MM.1S (cell line): ENCODE measurements around the gene ABCA13.

Experiments used
- DNase-seq: peaks from one replicate; pipeline ENCODE4 v3.0.0-alpha.2; 2015
- H2AFZ ChIP-seq: fragments of 300-600 bp; sonication (generic); 2 replicates; pipeline ENCODE4 v1.6.0; 2016; ENCODE audit warnings: antibody characterized with exemption, low read length
- H3F3A ChIP-seq: fragments of 300-600 bp; sonication (generic); 2 replicates; pipeline ENCODE4 v1.6.1; 2016; ENCODE audit warnings: mild to moderate bottlenecking, antibody characterized with exemption, low read length, moderate library complexity, mixed read lengths; ENCODE audit not compliant: insufficient read depth
- H3K27ac ChIP-seq: fragments of 300-600 bp; sonication (generic); 2 replicates; pipeline ENCODE4 v1.5.1; 2016; ENCODE audit warnings: mild to moderate bottlenecking, low read length
- H3K27me3 ChIP-seq: fragments of 300-600 bp; sonication (generic); replicated peaks from 2 replicates; pipeline ENCODE4 v1.6.0; 2016; ENCODE audit warnings: low read length; ENCODE audit not compliant: insufficient read depth
- H3K36me3 ChIP-seq: fragments of 300-600 bp; sonication (generic); replicated peaks from 2 replicates; pipeline ENCODE4 v1.6.1; 2016; ENCODE audit warnings: mild to moderate bottlenecking, low read length, mixed read lengths; ENCODE audit not compliant: insufficient read depth
- H3K4me1 ChIP-seq: fragments of 300-600 bp; sonication (generic); 2 replicates; pipeline ENCODE4 v1.6.1; 2016; ENCODE audit warnings: low read length, mixed read lengths
- H3K4me2 ChIP-seq: fragments of 300-600 bp; sonication (generic); 2 replicates; pipeline ENCODE4 v1.6.0; 2016; ENCODE audit warnings: low read depth, low read length
- H3K4me3 ChIP-seq: fragments of 300-600 bp; sonication (generic); 2 replicates; pipeline ENCODE4 v1.5.1; 2016; ENCODE audit warnings: low read length, mixed read lengths
- H3K79me2 ChIP-seq: fragments of 300-600 bp; sonication (generic); 2 replicates; pipeline ENCODE4 v1.6.1; 2016; ENCODE audit warnings: mixed run types, low read length, mixed read lengths
- H3K9ac ChIP-seq: fragments of 300-600 bp; sonication (generic); 2 replicates; pipeline ENCODE4 v1.6.1; 2016; ENCODE audit warnings: low read length, mixed read lengths
- H3K9me2 ChIP-seq: fragments of 300-600 bp; sonication (generic); replicated peaks from 2 replicates; pipeline ENCODE4 v1.6.1; 2016; ENCODE audit warnings: mild to moderate bottlenecking, low read length, mixed read lengths; ENCODE audit not compliant: insufficient read depth
- H3K9me3 ChIP-seq: fragments of 300-600 bp; sonication (generic); replicated peaks from 2 replicates; pipeline ENCODE4 v1.6.1; 2016; ENCODE audit warnings: mild to moderate bottlenecking, low read length, mixed read lengths; ENCODE audit not compliant: insufficient read depth
- H4K20me1 ChIP-seq: fragments of 300-600 bp; sonication (generic); 2 replicates; pipeline ENCODE4 v1.6.1; 2016; ENCODE audit warnings: mild to moderate bottlenecking, low read length, moderate library complexity, mixed read lengths; ENCODE audit not compliant: insufficient read depth
- CTCF ChIP-seq: fragments of 300-600 bp; sonication (generic); IDR thresholded peaks from 2 replicates; pipeline ENCODE4 v1.5.1; 2016; ENCODE audit warnings: antibody characterized with exemption, low read length, mixed read lengths
- EZH2 ChIP-seq: fragments of 300-600 bp; sonication (generic); optimal IDR thresholded peaks from 2 replicates; pipeline ENCODE3; 2017; ENCODE audit warnings: low read depth, mild to moderate bottlenecking, antibody characterized with exemption, low read length, mixed read lengths
- EZH2phosphoT487 ChIP-seq: fragments of 300-600 bp; sonication (generic); IDR thresholded peaks from 2 replicates; pipeline ENCODE4 v1.6.1; 2018; ENCODE audit warnings: antibody characterized with exemption, low read length

The ABCA13 gene

GRCh38 chr7:48363174-48363573 is 191.9 kb downstream of the ABCA13 start:
- Histone ChIP-seq H3K4me1 (no peaks in the 10 kb centered on the region), H3K27ac (no peak overlapping the region), H4K20me1 (no peaks in the 10 kb centered on the region), H3K79me2 (no peaks in the 10 kb centered on the region), H3K4me3 (no peak overlapping the region), H3K36me3 (no peaks in the 10 kb centered on the region), H3F3A (no peaks in the 10 kb centered on the region), H3K4me2 (no peak overlapping the region), H3K27me3 (no peaks in the 10 kb centered on the region), H3K9ac (no peak overlapping the region), H3K9me2 (no peaks in the 10 kb centered on the region), H2AFZ (no peak overlapping the region), H3K9me3 (no peaks in the 10 kb centered on the region)
- DNase-seq = no peak
- no peak for TF ChIP-seq EZH2

- no peaks in the 10 kb centered on the region for H4K20me1 ChIP-seq
- no peaks in the 10 kb centered on the region for H3K9me2 ChIP-seq
- H3K4me3 ChIP-seq = no peak overlapping the region
- DNase-seq = no peak
- H3F3A ChIP-seq = no peaks in the 10 kb centered on the region
- no peaks in the 10 kb centered on the region for H3K4me1 ChIP-seq
- H3K27me3 ChIP-seq = no peaks in the 10 kb centered on the region
- no peaks in the 10 kb centered on the region for H3K79me2 ChIP-seq
- TF ChIP-seq CTCF = no peak
- TF ChIP-seq EZH2phosphoT487 = no peak
- TF ChIP-seq EZH2 = no peak
- H3K9me3 ChIP-seq = no peaks in the 10 kb centered on the region
- H3K9ac ChIP-seq = no peak overlapping the region
- no peaks in the 10 kb centered on the region for H3K36me3 ChIP-seq
- H2AFZ ChIP-seq = no peak overlapping the region
- no peak overlapping the region for H3K4me2 ChIP-seq
- H3K27ac ChIP-seq = no peak overlapping the region
These were observed 193.8 kb downstream of the ABCA13 start for GRCh38 chr7:48365010-48365409.

- Histone ChIP-seq H3K9ac (no peak overlapping the region), H3K27me3 (no peaks in the 10 kb centered on the region), H3K27ac (no peak overlapping the region), H3F3A (no peaks in the 10 kb centered on the region), H3K4me3 (no peak overlapping the region), H2AFZ (no peak overlapping the region), H3K9me3 (no peaks in the 10 kb centered on the region), H3K79me2 (no peaks in the 10 kb centered on the region), H3K36me3 (no peaks in the 10 kb centered on the region), H3K4me1 (no peaks in the 10 kb centered on the region), H3K4me2 (no peak overlapping the region), H4K20me1 (no peaks in the 10 kb centered on the region), H3K9me2 (no peaks in the 10 kb centered on the region)
- DNase-seq = no peak
- TF ChIP-seq EZH2 (no peak), EZH2phosphoT487 (no peak), CTCF (no peak)
These were observed 194.8 kb downstream of the ABCA13 start for GRCh38 chr7:48366096-48366495.

GRCh38 chr7:48376263-48376662 is 205.0 kb downstream of the ABCA13 start:
- Histone ChIP-seq H2AFZ (no peak overlapping the region), H3K27ac (no peak overlapping the region), H3K4me3 (no peak overlapping the region)

More at GRCh38 chr7:48376263-48376662, 205.0 kb downstream of the ABCA13 start:
- no peaks in the 10 kb centered on the region for H4K20me1 ChIP-seq
- H3K4me1 ChIP-seq = no peaks in the 10 kb centered on the region
- no peak overlapping the region for H3K4me2 ChIP-seq
- no peaks in the 10 kb centered on the region for H3K9me3 ChIP-seq
- H3K9me2 ChIP-seq = no peaks in the 10 kb centered on the region
- H3K9ac ChIP-seq = no peak overlapping the region
- H3K79me2 ChIP-seq = no peaks in the 10 kb centered on the region
- TF ChIP-seq CTCF = no peak
- TF ChIP-seq EZH2phosphoT487 = no peak
- no peak for TF ChIP-seq EZH2
- no peaks in the 10 kb centered on the region for H3F3A ChIP-seq
- no peak for DNase-seq
- no peaks in the 10 kb centered on the region for H3K36me3 ChIP-seq
- no peaks in the 10 kb centered on the region for H3K27me3 ChIP-seq
